GM18867 (cell line): ENCODE measurements around the gene HBG1.

ENCODE experiments used
- ATAC-seq: cut with Tn5 transposase; IDR thresholded peaks from one replicate; pipeline ENCODE4 v1.9.1; 2021; ENCODE audit warnings: mild to moderate bottlenecking, moderate library complexity; ENCODE audit not compliant: unreplicated experiment

HBG1 gene

DNA sequence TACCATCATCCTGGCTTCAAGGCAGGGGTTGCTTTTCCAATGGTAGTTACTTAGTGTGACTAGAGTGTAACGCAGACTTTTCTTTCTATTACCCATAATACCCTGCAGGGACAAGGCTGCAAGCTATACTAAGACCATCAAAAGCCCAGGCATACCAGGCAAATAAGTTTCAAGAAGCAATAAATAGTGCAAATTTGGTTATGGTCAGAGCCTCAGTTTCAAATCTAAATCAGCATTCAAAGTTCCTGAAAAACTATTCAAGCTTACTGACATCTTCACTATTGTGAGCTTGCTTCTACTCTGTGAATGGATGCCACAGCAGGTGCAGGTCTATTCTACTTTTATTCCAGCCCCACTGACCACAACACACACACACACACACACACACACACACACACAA, 20.3 kb downstream of the HBG1 start:
- peak; percentile 49 for ATAC-seq

DNA sequence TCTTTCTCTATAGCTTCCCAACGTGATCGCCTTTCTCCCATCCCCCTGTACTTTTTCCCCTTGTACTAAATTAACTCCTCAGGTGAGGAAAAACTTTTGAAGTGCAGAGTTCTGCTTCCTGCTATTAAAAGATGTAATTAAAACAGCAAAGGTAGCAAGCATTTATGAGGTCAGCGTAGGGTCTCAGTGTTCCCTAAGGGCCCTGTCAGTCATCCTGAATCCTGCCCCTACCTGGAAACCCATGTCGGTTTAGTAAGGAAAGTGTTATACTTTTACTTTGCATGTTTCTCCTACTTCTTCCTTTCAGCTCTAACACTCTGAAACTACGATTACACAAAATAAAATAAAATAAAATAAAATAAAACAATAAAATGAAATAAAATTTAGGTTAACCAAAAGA, 21.5 kb downstream of the HBG1 start:
- no peak for ATAC-seq

DNA sequence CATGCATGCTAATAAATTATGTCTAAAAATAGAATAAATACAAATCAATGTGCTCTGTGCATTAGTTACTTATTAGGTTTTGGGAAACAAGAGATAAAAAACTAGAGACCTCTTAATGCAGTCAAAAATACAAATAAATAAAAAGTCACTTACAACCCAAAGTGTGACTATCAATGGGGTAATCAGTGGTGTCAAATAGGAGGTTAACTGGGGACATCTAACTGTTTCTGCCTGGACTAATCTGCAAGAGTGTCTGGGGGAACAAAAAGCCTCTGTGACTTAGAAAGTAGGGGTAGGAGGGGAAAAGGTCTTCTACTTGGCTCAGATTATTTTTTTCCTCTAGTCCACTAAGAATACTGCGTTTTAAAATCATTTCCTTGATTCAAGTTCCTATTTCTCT, 22.0 kb downstream of the HBG1 start:
- ATAC-seq = no peak

DNA sequence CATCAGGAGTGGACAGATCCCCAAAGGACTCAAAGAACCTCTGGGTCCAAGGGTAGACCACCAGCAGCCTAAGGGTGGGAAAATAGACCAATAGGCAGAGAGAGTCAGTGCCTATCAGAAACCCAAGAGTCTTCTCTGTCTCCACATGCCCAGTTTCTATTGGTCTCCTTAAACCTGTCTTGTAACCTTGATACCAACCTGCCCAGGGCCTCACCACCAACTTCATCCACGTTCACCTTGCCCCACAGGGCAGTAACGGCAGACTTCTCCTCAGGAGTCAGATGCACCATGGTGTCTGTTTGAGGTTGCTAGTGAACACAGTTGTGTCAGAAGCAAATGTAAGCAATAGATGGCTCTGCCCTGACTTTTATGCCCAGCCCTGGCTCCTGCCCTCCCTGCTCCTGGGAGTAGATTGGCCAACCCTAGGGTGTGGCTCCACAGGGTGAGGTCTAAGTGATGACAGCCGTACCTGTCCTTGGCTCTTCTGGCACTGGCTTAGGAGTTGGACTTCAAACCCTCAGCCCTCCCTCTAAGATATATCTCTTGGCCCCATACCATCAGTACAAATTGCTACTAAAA, 22.8 kb downstream of the HBG1 start, which contains the start of gene HBB:
Gene HBB, minus strand, starts transcription at position 340 of the 579 bp plus-strand sequence. Its CDS starts 50 bp downstream, at position 290.
- no peak for ATAC-seq

DNA sequence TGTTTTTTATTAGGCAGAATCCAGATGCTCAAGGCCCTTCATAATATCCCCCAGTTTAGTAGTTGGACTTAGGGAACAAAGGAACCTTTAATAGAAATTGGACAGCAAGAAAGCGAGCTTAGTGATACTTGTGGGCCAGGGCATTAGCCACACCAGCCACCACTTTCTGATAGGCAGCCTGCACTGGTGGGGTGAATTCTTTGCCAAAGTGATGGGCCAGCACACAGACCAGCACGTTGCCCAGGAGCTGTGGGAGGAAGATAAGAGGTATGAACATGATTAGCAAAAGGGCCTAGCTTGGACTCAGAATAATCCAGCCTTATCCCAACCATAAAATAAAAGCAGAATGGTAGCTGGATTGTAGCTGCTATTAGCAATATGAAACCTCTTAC, 24.2 kb downstream of the HBG1 start:
- no peak for ATAC-seq

DNA sequence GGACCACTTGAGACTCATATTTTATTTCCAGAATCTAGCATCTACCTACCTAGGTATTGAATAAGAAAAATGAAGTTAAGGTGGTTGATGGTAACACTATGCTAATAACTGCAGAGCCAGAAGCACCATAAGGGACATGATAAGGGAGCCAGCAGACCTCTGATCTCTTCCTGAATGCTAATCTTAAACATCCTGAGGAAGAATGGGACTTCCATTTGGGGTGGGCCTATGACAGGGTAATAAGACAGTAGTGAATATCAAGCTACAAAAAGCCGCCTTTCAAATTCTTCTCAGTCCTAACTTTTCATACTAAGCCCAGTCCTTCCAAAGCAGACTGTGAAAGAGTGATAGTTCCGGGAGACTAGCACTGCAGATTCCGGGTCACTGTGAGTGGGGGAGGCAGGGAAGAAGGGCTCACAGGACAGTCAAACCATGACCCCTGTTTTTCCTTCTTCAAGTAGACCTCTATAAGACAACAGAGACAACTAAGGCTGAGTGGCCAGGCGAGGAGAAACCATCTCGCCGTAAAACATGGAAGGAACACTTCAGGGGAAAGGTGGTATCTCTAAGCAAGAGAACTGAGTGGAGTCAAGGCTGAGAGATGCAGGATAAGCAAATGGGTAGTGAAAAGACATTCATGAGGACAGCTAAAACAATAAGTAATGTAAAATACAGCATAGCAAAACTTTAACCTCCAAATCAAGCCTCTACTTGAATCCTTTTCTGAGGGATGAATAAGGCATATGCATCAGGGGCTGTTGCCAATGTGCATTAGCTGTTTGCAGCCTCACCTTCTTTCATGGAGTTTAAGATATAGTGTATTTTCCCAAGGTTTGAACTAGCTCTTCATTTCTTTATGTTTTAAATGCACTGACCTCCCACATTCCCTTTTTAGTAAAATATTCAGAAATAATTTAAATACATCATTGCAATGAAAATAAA, 24.8 kb downstream of the HBG1 start:
- ATAC-seq = no peak

DNA sequence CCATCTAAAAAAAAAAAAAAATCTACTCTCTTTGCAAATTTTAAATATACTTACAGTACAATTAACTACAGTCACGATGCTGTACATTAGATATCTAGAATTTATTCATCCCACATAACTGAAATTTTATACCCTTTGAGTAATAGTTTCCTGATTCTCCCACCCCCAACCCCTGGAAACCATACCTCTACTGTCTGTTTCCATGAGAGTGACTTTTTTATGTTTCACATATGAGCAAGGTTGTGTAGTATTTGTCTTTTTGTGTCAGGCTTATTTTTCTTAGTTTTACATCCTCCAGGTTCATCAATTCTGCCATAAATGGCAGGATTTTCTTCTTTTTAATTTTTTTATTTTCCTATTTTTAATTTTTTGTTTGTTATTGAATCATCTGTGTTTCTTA, 26.0 kb downstream of the HBG1 start:
- no peak for ATAC-seq

DNA sequence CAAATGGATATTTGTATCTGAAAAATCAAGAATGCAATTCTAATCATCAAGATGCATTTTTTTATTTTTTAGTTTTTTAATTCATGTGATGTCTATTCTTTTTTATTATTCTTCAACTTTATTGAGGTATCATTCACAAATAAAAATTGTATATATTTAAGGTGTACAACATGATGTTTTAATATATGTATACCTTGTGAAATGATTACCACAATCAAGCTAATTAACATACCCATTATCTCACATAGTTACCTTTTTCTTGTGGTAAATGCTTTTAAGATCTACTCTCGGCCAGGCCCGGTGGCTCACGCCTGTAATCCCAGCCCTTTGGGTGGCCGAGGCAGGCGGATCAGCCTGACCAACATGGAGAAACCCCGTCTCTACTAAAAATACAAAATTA, 26.5 kb downstream of the HBG1 start:
- no peak for ATAC-seq

DNA sequence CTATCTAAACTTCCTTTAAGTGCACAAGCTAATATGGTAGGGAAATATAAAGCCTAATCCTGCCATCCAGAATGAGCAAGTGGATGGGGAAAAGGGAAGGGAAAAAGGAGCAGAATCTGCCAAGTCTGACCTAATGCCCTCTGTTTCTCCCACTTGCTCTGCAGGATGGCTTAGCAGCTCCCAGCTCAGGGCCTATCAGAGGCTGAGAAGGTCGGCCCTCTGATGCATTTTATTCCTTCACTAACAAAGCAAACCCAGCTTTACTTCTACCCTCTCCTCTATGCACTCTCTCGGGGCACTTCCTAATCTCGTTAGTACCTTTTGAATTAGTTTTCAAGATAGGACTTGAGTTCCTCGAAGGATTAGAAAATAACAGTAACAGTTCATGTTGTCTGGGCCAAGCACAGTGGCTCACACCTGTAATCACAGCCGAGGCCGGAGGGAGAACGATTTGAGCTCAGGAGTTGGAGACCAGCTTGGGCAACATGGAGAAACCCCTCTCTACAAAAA, 39.2 kb downstream of the HBG1 start:
- ATAC-seq = no peak

DNA sequence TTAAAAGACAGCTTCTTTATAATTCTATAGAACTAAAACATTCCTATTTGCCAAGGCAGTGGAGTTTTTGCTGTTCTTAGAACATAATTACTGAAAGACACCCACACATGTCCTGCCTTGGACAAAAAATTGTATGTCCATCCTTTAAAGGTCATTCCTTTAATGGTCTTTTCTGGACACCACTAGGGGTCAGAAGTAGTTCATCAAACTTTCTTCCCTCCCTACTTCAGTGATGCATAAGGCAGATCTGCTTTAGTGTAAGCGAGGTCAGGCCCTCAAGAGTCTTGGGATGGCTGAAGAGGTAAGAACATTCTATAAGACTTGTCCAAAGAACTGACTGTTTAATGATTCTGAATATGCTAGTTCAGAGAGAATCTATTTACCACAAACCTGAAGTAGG, 44.9 kb downstream of the HBG1 start:
- ATAC-seq = peak; percentile 68

DNA sequence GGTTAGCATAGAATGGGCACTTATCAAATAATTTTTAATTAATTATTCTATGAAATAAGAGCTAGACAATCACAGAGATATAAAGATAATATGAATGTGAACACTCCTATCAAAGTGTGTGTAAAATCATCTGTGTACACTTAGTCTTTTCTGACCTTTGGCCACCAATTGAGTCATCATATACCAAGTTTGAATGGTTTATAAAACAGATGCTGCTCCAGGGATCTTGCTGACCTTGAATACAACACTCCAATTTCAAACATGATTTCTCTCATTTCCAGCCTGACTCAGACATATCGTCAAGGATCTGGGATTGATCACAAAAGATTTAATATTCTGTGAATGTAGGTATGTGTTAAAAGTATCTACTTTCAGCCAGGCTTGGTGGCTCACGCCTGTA, 46.3 kb downstream of the HBG1 start:
- no peak for ATAC-seq

DNA sequence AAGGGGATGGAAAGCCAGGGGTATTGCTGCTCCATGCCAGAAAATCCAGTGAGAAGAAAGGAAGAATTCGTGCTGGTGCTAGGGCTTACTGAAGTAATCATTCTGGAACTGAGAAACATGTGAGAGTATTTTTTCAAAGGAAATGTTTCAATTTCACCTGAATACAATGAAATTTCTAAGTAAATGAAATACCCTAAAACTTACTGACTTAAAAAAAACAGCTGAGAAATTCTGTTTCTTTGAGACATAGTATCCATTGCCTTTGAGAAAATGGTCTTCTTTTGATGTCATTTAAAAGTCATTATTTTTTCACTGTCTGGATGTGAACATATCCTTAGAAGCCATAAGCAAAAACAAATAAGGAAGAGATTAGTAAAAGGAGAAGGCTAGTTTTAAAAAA, 49.1 kb downstream of the HBG1 start, which contains the start of gene OR51V1:
Gene OR51V1, minus strand, starts transcription at position 101 of the 400 bp plus-strand sequence. Its CDS starts 0 bp downstream, at position 101.
- no peak for ATAC-seq

DNA sequence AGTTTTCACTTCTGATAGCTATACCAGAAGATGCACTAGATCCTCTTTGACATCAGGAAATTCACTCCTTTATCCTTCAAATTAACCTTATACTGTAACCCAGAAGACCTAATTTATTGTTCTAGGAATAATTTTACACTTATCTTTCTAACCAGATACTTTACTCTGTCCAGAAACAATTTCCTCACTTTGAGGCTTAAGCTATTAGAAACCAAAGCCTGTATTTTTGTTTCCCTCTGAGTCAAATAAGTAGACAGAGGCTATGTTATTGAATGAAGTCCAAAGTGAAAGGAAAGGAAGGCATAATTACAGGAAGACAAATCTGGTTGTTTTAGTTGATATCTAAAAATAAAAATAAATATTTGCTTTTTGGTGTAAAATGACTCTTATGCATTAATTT, 51.4 kb downstream of the HBG1 start:
- no peak for ATAC-seq
